ENCODE results near the gene VPS37D. TPM values are rescaled to one million over a fixed set of nuclear protein-coding genes. Genes with fewer than 3 reads are reported as not detected.
A peak's percentile ranks its signal among the peaks of the same experiment; 100 is the strongest.

The VPS37D gene
- polyA plus RNA-seq, 1 of the 3 experiments (the other 2 are of a cell fraction), result 7.4 TPM

DNA sequence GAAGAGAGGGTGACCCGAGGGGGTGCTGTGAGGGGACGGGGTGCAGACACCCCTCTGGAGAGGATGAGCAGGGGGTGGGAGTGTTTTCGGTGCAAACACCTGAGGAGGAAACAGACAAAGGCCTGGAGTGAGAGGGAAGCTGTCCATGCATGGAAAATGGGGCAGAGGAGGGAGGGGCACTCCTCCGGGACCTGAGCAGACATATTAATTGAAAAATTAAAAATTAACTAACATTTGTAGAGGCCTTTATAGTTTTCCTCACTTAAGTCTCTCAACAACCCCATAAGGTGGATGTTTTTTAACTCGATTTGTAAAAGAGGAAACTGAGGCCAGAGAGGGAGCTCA is 1.2 kb downstream of the VPS37D start:
- ChIA-PET POLR2A (interaction anchor here (1.2 to 1.6 kb wide), 3 partner anchors 57 to 91 kb away, joined by 3 to 5 read pairs (median 4); partner anchors contain the start of genes ABHD11 and TBL2), CTCF (interaction anchor here (1.0 to 7.9 kb wide), 14 partner anchors 23 to 73 kb away, joined by 3 to 125 read pairs (median 5); partner anchors contain the start of genes MLXIPL and STX1A)
- Histone ChIP-seq H3K27ac (ENCODE audit: low read depth in 2 of 2, low read length in 1 of 2) (peak overlapping the region in 1 of 2 experiments; percentile 22; a peak in 1 of 4 replicates), H3K36me3 (replicated peaks in 1 of 2; ENCODE audit: control insufficient read depth in 1 of 2, insufficient read depth in 2 of 2, low read length in 1 of 2) (peaks cover 0 to 2% of the 10 kb centered on the region in 2 experiments), H3K27me3 (ENCODE audit: insufficient read depth) (0 out of 2 replicates have a peak, but pooled peaks cover 6% of the 10 kb centered on the region), H3K9ac (peak overlapping the region; percentile 73), H3K4me3 (ENCODE audit: low read depth in 2 of 2, low read length in 1 of 2) (peak overlapping the region; percentile 70 to 75), H4K20me1 (ENCODE audit: insufficient read depth) (no peaks in the 10 kb centered on the region), H3K9me2 (no peaks in the 10 kb centered on the region), H3K4me2 (peak overlapping the region; percentile 93), H2AFZ (ENCODE audit: low read depth) (peak overlapping the region; percentile 29; the same call in 1 of the 2 replicates), H3K9me3 (no peaks in the 10 kb centered on the region), H3K4me1 (ENCODE audit: control insufficient read depth in 1 of 2, insufficient read depth in 2 of 2, low read depth in 1 of 2, low read length in 1 of 2) (peaks cover 0 to 8% of the 10 kb centered on the region in 2 experiments; a peak in 1 of 4 replicates), H3K79me2 (ENCODE audit: insufficient read depth) (0 out of 2 replicates have a peak, but pooled peaks cover 4% of the 10 kb centered on the region), H3F3A (replicated peaks; ENCODE audit: insufficient read depth) (peaks cover 6% of the 10 kb centered on the region)
- no peak for DNase-seq
- TF ChIP-seq, protein P1, sequence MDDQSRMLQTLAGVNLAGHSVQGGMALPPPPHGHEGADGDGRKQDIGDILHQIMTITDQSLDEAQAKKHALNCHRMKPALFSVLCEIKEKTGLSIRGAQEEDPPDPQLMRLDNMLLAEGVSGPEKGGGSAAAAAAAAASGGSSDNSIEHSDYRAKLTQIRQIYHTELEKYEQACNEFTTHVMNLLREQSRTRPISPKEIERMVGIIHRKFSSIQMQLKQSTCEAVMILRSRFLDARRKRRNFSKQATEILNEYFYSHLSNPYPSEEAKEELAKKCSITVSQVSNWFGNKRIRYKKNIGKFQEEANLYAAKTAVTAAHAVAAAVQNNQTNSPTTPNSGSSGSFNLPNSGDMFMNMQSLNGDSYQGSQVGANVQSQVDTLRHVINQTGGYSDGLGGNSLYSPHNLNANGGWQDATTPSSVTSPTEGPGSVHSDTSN (IDR thresholded peaks at IDR 0.05), result no peak
- TF ChIP-seq RFX5 (IDR thresholded peaks at IDR 0.05; ENCODE audit: low read length) (no peak), TEAD4 (IDR thresholded peaks at IDR 0.05; ENCODE audit: borderline replicate concordance, insufficient read depth) (no peak), GATA2 (CRISPR knock-in tag; IDR thresholded peaks at IDR 0.05) (no peak), NFIC (IDR thresholded peaks at IDR 0.05; ENCODE audit: borderline replicate concordance) (no peak), TAF1 (IDR thresholded peaks at IDR 0.05; ENCODE audit: borderline replicate concordance, low read depth, low read length) (no peak), SMC3 (IDR thresholded peaks at IDR 0.05; ENCODE audit: low read depth, low read length) (no peak), MXI1 (IDR thresholded peaks at IDR 0.05; ENCODE audit: low read depth, low read length) (no peak; the same call in 1 of the 2 replicates), GABPA (IDR thresholded peaks at IDR 0.05; ENCODE audit: low read depth) (no peak)
- TF ChIP-seq, protein P2, sequence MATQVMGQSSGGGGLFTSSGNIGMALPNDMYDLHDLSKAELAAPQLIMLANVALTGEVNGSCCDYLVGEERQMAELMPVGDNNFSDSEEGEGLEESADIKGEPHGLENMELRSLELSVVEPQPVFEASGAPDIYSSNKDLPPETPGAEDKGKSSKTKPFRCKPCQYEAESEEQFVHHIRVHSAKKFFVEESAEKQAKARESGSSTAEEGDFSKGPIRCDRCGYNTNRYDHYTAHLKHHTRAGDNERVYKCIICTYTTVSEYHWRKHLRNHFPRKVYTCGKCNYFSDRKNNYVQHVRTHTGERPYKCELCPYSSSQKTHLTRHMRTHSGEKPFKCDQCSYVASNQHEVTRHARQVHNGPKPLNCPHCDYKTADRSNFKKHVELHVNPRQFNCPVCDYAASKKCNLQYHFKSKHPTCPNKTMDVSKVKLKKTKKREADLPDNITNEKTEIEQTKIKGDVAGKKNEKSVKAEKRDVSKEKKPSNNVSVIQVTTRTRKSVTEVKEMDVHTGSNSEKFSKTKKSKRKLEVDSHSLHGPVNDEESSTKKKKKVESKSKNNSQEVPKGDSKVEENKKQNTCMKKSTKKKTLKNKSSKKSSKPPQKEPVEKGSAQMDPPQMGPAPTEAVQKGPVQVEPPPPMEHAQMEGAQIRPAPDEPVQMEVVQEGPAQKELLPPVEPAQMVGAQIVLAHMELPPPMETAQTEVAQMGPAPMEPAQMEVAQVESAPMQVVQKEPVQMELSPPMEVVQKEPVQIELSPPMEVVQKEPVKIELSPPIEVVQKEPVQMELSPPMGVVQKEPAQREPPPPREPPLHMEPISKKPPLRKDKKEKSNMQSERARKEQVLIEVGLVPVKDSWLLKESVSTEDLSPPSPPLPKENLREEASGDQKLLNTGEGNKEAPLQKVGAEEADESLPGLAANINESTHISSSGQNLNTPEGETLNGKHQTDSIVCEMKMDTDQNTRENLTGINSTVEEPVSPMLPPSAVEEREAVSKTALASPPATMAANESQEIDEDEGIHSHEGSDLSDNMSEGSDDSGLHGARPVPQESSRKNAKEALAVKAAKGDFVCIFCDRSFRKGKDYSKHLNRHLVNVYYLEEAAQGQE (IDR thresholded peaks at IDR 0.05; ENCODE audit: low read depth, low read length), result no peak
- TF ChIP-seq, protein P3, sequence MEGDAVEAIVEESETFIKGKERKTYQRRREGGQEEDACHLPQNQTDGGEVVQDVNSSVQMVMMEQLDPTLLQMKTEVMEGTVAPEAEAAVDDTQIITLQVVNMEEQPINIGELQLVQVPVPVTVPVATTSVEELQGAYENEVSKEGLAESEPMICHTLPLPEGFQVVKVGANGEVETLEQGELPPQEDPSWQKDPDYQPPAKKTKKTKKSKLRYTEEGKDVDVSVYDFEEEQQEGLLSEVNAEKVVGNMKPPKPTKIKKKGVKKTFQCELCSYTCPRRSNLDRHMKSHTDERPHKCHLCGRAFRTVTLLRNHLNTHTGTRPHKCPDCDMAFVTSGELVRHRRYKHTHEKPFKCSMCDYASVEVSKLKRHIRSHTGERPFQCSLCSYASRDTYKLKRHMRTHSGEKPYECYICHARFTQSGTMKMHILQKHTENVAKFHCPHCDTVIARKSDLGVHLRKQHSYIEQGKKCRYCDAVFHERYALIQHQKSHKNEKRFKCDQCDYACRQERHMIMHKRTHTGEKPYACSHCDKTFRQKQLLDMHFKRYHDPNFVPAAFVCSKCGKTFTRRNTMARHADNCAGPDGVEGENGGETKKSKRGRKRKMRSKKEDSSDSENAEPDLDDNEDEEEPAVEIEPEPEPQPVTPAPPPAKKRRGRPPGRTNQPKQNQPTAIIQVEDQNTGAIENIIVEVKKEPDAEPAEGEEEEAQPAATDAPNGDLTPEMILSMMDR (IDR thresholded peaks at IDR 0.05), result no peak
- 39% methylated on average over 5 of the region's 5 CpGs for WGBS (ENCODE audit: low lambda C conversion rate)

Measured in SK-N-SH (cell line).